H1 (cell line): ENCODE data around the gene STKLD1. TPM values are rescaled to one million over a fixed set of nuclear protein-coding genes. Genes with fewer than 3 reads are reported as not detected.

ENCODE experiments used
- CTCF ChIA-PET: fragments of 300-600 bp; sonication (Branson Sonifier 250); formaldehyde crosslinking; loops from one replicate; lab custom pipeline; 2021; ENCODE audit not compliant: partially characterized antibody; lab: Charles Lee
- POLR2A ChIA-PET: fragments of 300-600 bp; sonication (Branson Sonifier 250); formaldehyde crosslinking; loops from one replicate; lab custom pipeline; 2021; ENCODE audit warnings: inconsistent platforms; ENCODE audit not compliant: partially characterized antibody; lab: Charles Lee
- DNase-seq, 2 experiments: peaks; one replicate each; pipeline versions ENCODE4 v3.0.0 to v3.0.0-alpha.2; 2010 to 2022; ENCODE audit warnings: low spot score in 2 of 2, low read depth in 1 of 2, mixed read lengths in 1 of 2
- FAIRE-seq: peaks from 2 replicates; lab custom pipeline; 2011; peaks lifted over from hg19 to GRCh38; lab: Jason Lieb, UNC
- H2AFZ ChIP-seq: 2 replicates; pipeline ENCODE4 v1.8.1; 2012; ENCODE audit warnings: low read length, inconsistent platforms
- H2AK5ac ChIP-seq: 2 replicates; pipeline ENCODE4 v1.6.1; 2013; ENCODE audit warnings: low read depth, low read length
- H2BK120ac ChIP-seq: replicated peaks from 2 replicates; pipeline ENCODE3; 2013; ENCODE audit warnings: low read depth, low read length, inconsistent platforms
- H2BK12ac ChIP-seq: 2 replicates; pipeline ENCODE4 v1.6.1; 2013; ENCODE audit warnings: low read depth, low read length
- H2BK15ac ChIP-seq: 2 replicates; pipeline ENCODE4 v1.6.1; 2013; ENCODE audit warnings: low read length
- H2BK20ac ChIP-seq: 2 replicates; pipeline ENCODE4 v1.6.1; 2013; ENCODE audit warnings: low read length
- H2BK5ac ChIP-seq: 2 replicates; pipeline ENCODE4 v1.6.1; 2013; ENCODE audit warnings: low read depth, low read length
- H3K14ac ChIP-seq: 2 replicates; pipeline ENCODE4 v1.6.1; 2013; ENCODE audit warnings: inconsistent platforms; ENCODE audit not compliant: insufficient read length
- H3K18ac ChIP-seq: 2 replicates; pipeline ENCODE4 v1.6.1; 2013; ENCODE audit warnings: low read length; ENCODE audit errors: extremely low read depth
- H3K23ac ChIP-seq: 2 replicates; pipeline ENCODE4 v1.6.1; 2013; ENCODE audit warnings: inconsistent platforms; ENCODE audit not compliant: insufficient read length
- H3K23me2 ChIP-seq: 2 replicates; pipeline ENCODE4 v1.6.1; 2013; ENCODE audit warnings: low read depth, low read length
- H3K27ac ChIP-seq: 2 replicates; pipeline ENCODE4 v1.6.1; 2011; ENCODE audit warnings: low read depth, low read length, inconsistent platforms
- H3K27me3 ChIP-seq, 4 experiments: replicated peaks in 1 of 4; 1 replicate in 1 of 4; 2 replicates in 3 of 4; pipeline versions ENCODE4 v1.6.1 to v1.8.1; 2011 to 2013; ENCODE audit warnings: low read length in 3 of 4, mild to moderate bottlenecking in 3 of 4, inconsistent platforms in 2 of 4, mixed read lengths in 2 of 4, moderate library complexity in 1 of 4; ENCODE audit not compliant: control insufficient read depth in 3 of 4, insufficient read depth in 3 of 4; ENCODE audit errors: extremely low read depth in 1 of 4
- H3K36me3 ChIP-seq, 4 experiments: 2 replicates each; pipeline versions ENCODE4 v1.6.1 to v1.8.1; 2011 to 2013; ENCODE audit warnings: mild to moderate bottlenecking in 4 of 4, low read length in 3 of 4, moderate library complexity in 2 of 4, control low read depth in 1 of 4, inconsistent platforms in 1 of 4; ENCODE audit not compliant: insufficient read depth in 4 of 4, control insufficient read depth in 2 of 4
- H3K4ac ChIP-seq: replicated peaks from 2 replicates; pipeline ENCODE3; 2013; ENCODE audit warnings: low read length, low read depth, mixed read lengths, inconsistent platforms; ENCODE audit not compliant: insufficient read length
- H3K4me1 ChIP-seq, 4 experiments: replicated peaks in 1 of 4; 1 replicate in 1 of 4; 2 replicates in 3 of 4; pipeline versions ENCODE4 v1.6.1 to v1.8.1; 2011 to 2013; ENCODE audit warnings: low read length in 3 of 4, inconsistent platforms in 2 of 4, mixed read lengths in 1 of 4; ENCODE audit not compliant: insufficient read depth in 4 of 4, control insufficient read depth in 3 of 4
- H3K4me2 ChIP-seq, 2 experiments: 2 replicates each; pipeline versions ENCODE4 v1.6.1 to v1.8.1; 2011 to 2013; ENCODE audit warnings: low read depth in 2 of 2, low read length in 2 of 2, control low read depth in 1 of 2, inconsistent platforms in 1 of 2, mild to moderate bottlenecking in 1 of 2; ENCODE audit not compliant: insufficient read depth in 1 of 2
- H3K4me3 ChIP-seq, 4 experiments: fragments of 200-600, 300-600 bp in 1 of 4; sonication (generic), shearing (Covaris generic), sonication (Bioruptor Twin) in 1 of 4; 2 replicates each; pipeline versions ENCODE4 v1.5.1 to v1.8.1; 2011 to 2016; ENCODE audit warnings: low read length in 4 of 4, low read depth in 3 of 4, control low read depth in 2 of 4, inconsistent platforms in 2 of 4, mild to moderate bottlenecking in 2 of 4, mixed read lengths in 1 of 4, moderate library complexity in 1 of 4; ENCODE audit not compliant: insufficient read depth in 2 of 4; ENCODE audit errors: extremely low read depth in 1 of 4
- H3K56ac ChIP-seq: replicated peaks from 2 replicates; pipeline ENCODE3; 2013; ENCODE audit warnings: low read depth, mild to moderate bottlenecking, mixed read lengths, low read length, inconsistent platforms; ENCODE audit not compliant: insufficient read length
- H3K79me1 ChIP-seq: 2 replicates; pipeline ENCODE4 v1.6.1; 2013; ENCODE audit warnings: low read depth, low read length, control low read depth
- H3K79me2 ChIP-seq, 2 experiments: 2 replicates each; pipeline versions ENCODE4 v1.6.1 to v1.8.1; 2012 to 2013; ENCODE audit warnings: low read length in 2 of 2, mild to moderate bottlenecking in 2 of 2, inconsistent platforms in 1 of 2; ENCODE audit not compliant: insufficient read depth in 2 of 2, control insufficient read depth in 1 of 2
- H3K9ac ChIP-seq, 4 experiments: replicated peaks in 1 of 4; 1 replicate in 1 of 4; 2 replicates in 3 of 4; pipeline versions ENCODE4 v1.6.1 to v1.8.1; 2011 to 2013; ENCODE audit warnings: low read depth in 3 of 4, low read length in 3 of 4, control low read depth in 2 of 4, mild to moderate bottlenecking in 2 of 4, moderate library complexity in 2 of 4, inconsistent platforms in 1 of 4; ENCODE audit errors: extremely low read depth in 1 of 4
- H3K9me3 ChIP-seq, 2 experiments: 2 replicates each; pipeline versions ENCODE4 v1.6.1 to v1.8.1; 2012 to 2013; ENCODE audit warnings: mild to moderate bottlenecking in 2 of 2, moderate library complexity in 2 of 2, control low read depth in 1 of 2, inconsistent platforms in 1 of 2, low read depth in 1 of 2, low read length in 1 of 2, mixed read lengths in 1 of 2; ENCODE audit not compliant: insufficient read depth in 2 of 2
- H4K20me1 ChIP-seq, 2 experiments: replicated peaks in 1 of 2; 2 replicates each; pipeline versions ENCODE3 to v1.8.1; 2011 to 2013; ENCODE audit warnings: inconsistent platforms in 2 of 2, low read length in 2 of 2, mild to moderate bottlenecking in 1 of 2; ENCODE audit not compliant: insufficient read depth in 2 of 2, control insufficient read depth in 1 of 2
- H4K5ac ChIP-seq: 2 replicates; pipeline ENCODE4 v1.6.1; 2013; ENCODE audit warnings: low read length, low read depth, mixed read lengths, inconsistent platforms; ENCODE audit not compliant: insufficient read length
- H4K8ac ChIP-seq: 2 replicates; pipeline ENCODE4 v1.8.0; 2013; ENCODE audit warnings: mild to moderate bottlenecking, moderate library complexity, low read length, inconsistent platforms; ENCODE audit not compliant: insufficient read depth; ENCODE audit errors: extremely low read depth
- H4K91ac ChIP-seq: replicated peaks from 2 replicates; pipeline ENCODE3; 2013; ENCODE audit warnings: low read length, mixed read lengths, inconsistent platforms; ENCODE audit not compliant: insufficient read length
- BCL11A ChIP-seq, 2 experiments: IDR thresholded peaks; one replicate each; pipeline ENCODE4 v1.6.1; 2011; ENCODE audit warnings: low read depth in 2 of 2, low read length in 2 of 2, mild to moderate bottlenecking in 2 of 2
- CHD1 ChIP-seq: IDR thresholded peaks from 2 replicates; pipeline ENCODE4 v1.6.1; 2012; ENCODE audit warnings: low read depth, low read length, improper control_type of control experiment
- RAD21 ChIP-seq, 2 experiments: IDR thresholded peaks in 1 of 2; conservative IDR thresholded peaks in 1 of 2; 2 replicates each; pipeline ENCODE4 v1.6.1; 2011; ENCODE audit warnings: low read depth in 2 of 2, low read length in 2 of 2, improper control_type of control experiment in 1 of 2, inconsistent platforms in 1 of 2, mild to moderate bottlenecking in 1 of 2, moderate library complexity in 1 of 2
- SP4 ChIP-seq: IDR thresholded peaks from 2 replicates; pipeline ENCODE4 v1.6.1; 2012; ENCODE audit warnings: low read length, inconsistent platforms
- SRF ChIP-seq: IDR thresholded peaks from 2 replicates; pipeline ENCODE4 v1.6.1; 2011; ENCODE audit warnings: mild to moderate bottlenecking, low read depth, low read length, moderate library complexity
- TEAD4 ChIP-seq: IDR thresholded peaks from 2 replicates; pipeline ENCODE4 v1.6.1; 2012; ENCODE audit warnings: low read depth, low read length, inconsistent platforms, mixed read lengths
- YY1 ChIP-seq: IDR thresholded peaks from 2 replicates; pipeline ENCODE4 v1.6.1; 2011; ENCODE audit warnings: low read depth, mild to moderate bottlenecking, low read length
- WGBS, 2 experiments: shearing (Covaris generic) in 1 of 2; methylation state at CpG; one replicate each; pipeline versions ENCODE4 v1.1.6 to v1.1.7; 2013 to 2015; ENCODE audit warnings: low lambda C conversion rate in 2 of 2, mixed read lengths in 2 of 2, inconsistent platforms in 1 of 2, low coverage in 1 of 2, missing lambda C conversion rate in 1 of 2; ENCODE audit not compliant: insufficient replicate concordance in 2 of 2, insufficient coverage in 1 of 2, insufficient read length in 1 of 2; ENCODE audit errors: extremely low coverage in 1 of 2, missing lambda C conversion rate in 1 of 2; 5-methylcytosine and 5-hydroxymethylcytosine counted together
- polyA plus RNA-seq, 7 experiments: library from polyadenylated mRNA; depleted of rRNA in 3 of 7; stranded (reverse) in 5 of 7; unstranded in 2 of 7; fragments of >200 nt in 5 of 7; fragments of 200-250 nt in 2 of 7; gene quantifications; 1 replicate in 5 of 7; 2 replicates in 1 of 7; 4 replicates in 1 of 7; pipeline versions ENCODE4 v1.2.1 to v1.2.3, GENCODE V29; 2011 to 2013; ENCODE audit warnings: missing spikeins in 2 of 7, mixed read lengths in 2 of 7
- total RNA-seq: library from RNA; stranded (reverse); fragmentation: NEBNext Ultra II Directional; extraction: Animal tissue kit (Norgen Biotek cat#: 25700); gene quantifications from 2 replicates; pipeline ENCODE4 v1.2.1, GENCODE V29; 2021
- TF ChIP-seq, protein P1 (sequence below): IDR thresholded peaks from 2 replicates; pipeline ENCODE4 v1.6.1; 2012; ENCODE audit warnings: low read length, inconsistent platforms

Gene STKLD1
- total and polyA plus RNA-seq, 2 of the 8 experiments (the other 6 are each of a cell fraction or from before 2014, with no cell fraction given), result 0.26 TPM; not detected in 1

DNA sequence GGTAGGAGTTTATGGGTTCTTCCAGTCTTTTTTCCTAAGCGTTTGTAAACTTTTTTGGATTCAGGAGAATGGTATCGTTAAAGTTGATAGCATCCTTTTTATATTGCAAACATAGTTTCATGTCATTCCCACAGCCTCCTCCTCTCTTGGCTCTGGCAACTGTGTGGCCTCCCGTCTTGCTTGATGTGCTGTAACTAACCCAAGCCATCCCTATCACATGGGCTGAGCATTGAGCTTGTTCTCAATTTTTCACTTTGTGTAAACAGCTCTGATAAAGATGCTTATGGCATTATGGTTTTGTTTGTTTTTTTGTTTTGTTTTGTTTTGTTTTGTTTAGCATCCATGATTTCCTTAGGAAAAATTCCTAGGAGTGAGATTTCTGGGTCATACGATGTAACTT lies 4.6 kb downstream of the STKLD1 start:
- no peak overlapping the region for H3K18ac ChIP-seq
- CTCF ChIA-PET, result interaction anchor here (1.0 to 5.4 kb wide), 4 partner anchors 15 to 106 kb away, joined by 3 to 33 read pairs (median 10); no protein-coding TSS in a partner anchor
- H2BK20ac ChIP-seq, result no peak overlapping the region
- H2AFZ ChIP-seq, result no peak overlapping the region
- H4K8ac ChIP-seq, result no peak overlapping the region
- no peak overlapping the region for H3K4ac ChIP-seq
- no peak overlapping the region for H3K4me3 ChIP-seq
- H4K5ac ChIP-seq, result no peak overlapping the region
- H3K79me2 ChIP-seq, result no peaks in the 10 kb centered on the region
- H3K9ac ChIP-seq, result no peak overlapping the region
- H3K36me3 ChIP-seq, result no peaks in the 10 kb centered on the region; a peak in 1 of 8 replicates
- peaks cover 0 to 5% (median 0%) of the 10 kb centered on the region in 4 experiments; a peak in 1 of 7 replicates for H3K4me1 ChIP-seq
- no peak overlapping the region for H2BK15ac ChIP-seq
- no peak overlapping the region for H2BK120ac ChIP-seq
- no peak overlapping the region for H2BK5ac ChIP-seq
- FAIRE-seq (no peak), DNase-seq (no peak)
- H3K4me2 ChIP-seq, result no peak overlapping the region
- peaks cover 19% of the 10 kb centered on the region; the same call in 1 of the 2 replicates for H3K23me2 ChIP-seq
- no peak overlapping the region for H3K56ac ChIP-seq
- no peak overlapping the region for H3K23ac ChIP-seq
- H3K14ac ChIP-seq, result no peak overlapping the region
- 89% methylated on average over 4 of the region's 4 CpGs; no CpG with 5 or more reads in 1 of the 2 experiments for WGBS, 2 experiments
- H4K91ac ChIP-seq, result no peak overlapping the region
- POLR2A ChIA-PET, result interaction anchor here (0.6 to 19.9 kb wide), 4 partner anchors 14 to 44 kb away, joined by 3 to 461 read pairs (median 4); partner anchors contain the start of genes MED22, RPL7A, SURF1 and SURF2
- no peak overlapping the region for H2BK12ac ChIP-seq
- no peak overlapping the region for H3K27ac ChIP-seq
- H3K9me3 ChIP-seq, result peaks cover 0 to 15% of the 10 kb centered on the region in 2 experiments; a peak in 3 of 4 replicates
- H3K79me1 ChIP-seq, result no peaks in the 10 kb centered on the region
- H4K20me1 ChIP-seq, result peaks cover 0 to 15% of the 10 kb centered on the region in 2 experiments
- peaks cover 0 to 11% (median 7%) of the 10 kb centered on the region in 4 experiments; a peak in 5 of 7 replicates for H3K27me3 ChIP-seq
- H2AK5ac ChIP-seq, result no peak overlapping the region
- no peak for TF ChIP-seq SP4
- TF ChIP-seq, protein P1, sequence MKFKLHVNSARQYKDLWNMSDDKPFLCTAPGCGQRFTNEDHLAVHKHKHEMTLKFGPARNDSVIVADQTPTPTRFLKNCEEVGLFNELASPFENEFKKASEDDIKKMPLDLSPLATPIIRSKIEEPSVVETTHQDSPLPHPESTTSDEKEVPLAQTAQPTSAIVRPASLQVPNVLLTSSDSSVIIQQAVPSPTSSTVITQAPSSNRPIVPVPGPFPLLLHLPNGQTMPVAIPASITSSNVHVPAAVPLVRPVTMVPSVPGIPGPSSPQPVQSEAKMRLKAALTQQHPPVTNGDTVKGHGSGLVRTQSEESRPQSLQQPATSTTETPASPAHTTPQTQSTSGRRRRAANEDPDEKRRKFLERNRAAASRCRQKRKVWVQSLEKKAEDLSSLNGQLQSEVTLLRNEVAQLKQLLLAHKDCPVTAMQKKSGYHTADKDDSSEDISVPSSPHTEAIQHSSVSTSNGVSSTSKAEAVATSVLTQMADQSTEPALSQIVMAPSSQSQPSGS, result no peak
- no peak for TF ChIP-seq BCL11A (IDR thresholded peaks at IDR 0.05; ENCODE audit: low read depth in 2 of 2, low read length in 2 of 2)
- no peak for TF ChIP-seq YY1
- no peak for TF ChIP-seq SRF
- no peak for TF ChIP-seq RAD21 (IDR thresholded peaks at IDR 0.05 in 1 of 2, conservative IDR thresholded peaks at IDR 0.05 in 1 of 2; ENCODE audit: low read depth in 2 of 2, low read length in 2 of 2)
- no peak for TF ChIP-seq CHD1
- TF ChIP-seq TEAD4, result no peak
